Ishikawa (cell line): Measurements from ENCODE around the gene FIG4.

Experiments used
- CEBPB ChIP-seq: IDR thresholded peaks from 2 replicates; pipeline ENCODE4 v1.6.1; 2012
- CREB1 ChIP-seq: IDR thresholded peaks from 2 replicates; pipeline ENCODE4 v1.6.1; 2012; ENCODE audit warnings: low read depth
- EGR1 ChIP-seq: IDR thresholded peaks from 2 replicates; pipeline ENCODE4 v1.6.1; 2012
- EP300 ChIP-seq: IDR thresholded peaks from 2 replicates; pipeline ENCODE4 v1.6.1; 2012; ENCODE audit warnings: borderline replicate concordance
- FOXM1 ChIP-seq: IDR thresholded peaks from 2 replicates; pipeline ENCODE4 v1.6.1; 2012; ENCODE audit warnings: low read depth, borderline replicate concordance
- NFIC ChIP-seq: IDR thresholded peaks from 2 replicates; pipeline ENCODE4 v1.6.1; 2012
- RAD21 ChIP-seq: IDR thresholded peaks from 2 replicates; pipeline ENCODE4 v1.6.1; 2012; ENCODE audit warnings: low read depth
- TAF1 ChIP-seq: IDR thresholded peaks from 2 replicates; pipeline ENCODE4 v1.6.1; 2012; ENCODE audit warnings: low read depth, mild to moderate bottlenecking
- TCF12 ChIP-seq: IDR thresholded peaks from 2 replicates; pipeline ENCODE4 v1.6.1; 2012; ENCODE audit warnings: low read depth
- TEAD4 ChIP-seq: IDR thresholded peaks from 2 replicates; pipeline ENCODE4 v1.6.1; 2012
- YY1 ChIP-seq: IDR thresholded peaks from 2 replicates; pipeline ENCODE4 v1.6.1; 2012; ENCODE audit warnings: low read depth
- ZBTB7A ChIP-seq: IDR thresholded peaks from 2 replicates; pipeline ENCODE4 v1.6.1; 2012; ENCODE audit warnings: low read depth
- TF ChIP-seq, protein P1 (sequence below): IDR thresholded peaks from 2 replicates; pipeline ENCODE4 v1.6.1; 2012
- TF ChIP-seq, protein P2 (sequence below): IDR thresholded peaks from 2 replicates; pipeline ENCODE4 v1.6.1; 2012; ENCODE audit warnings: low read depth, mild to moderate bottlenecking
- TF ChIP-seq, protein P3 (sequence below): IDR thresholded peaks from 2 replicates; pipeline ENCODE4 v1.6.1; 2012

The FIG4 gene

DNA sequence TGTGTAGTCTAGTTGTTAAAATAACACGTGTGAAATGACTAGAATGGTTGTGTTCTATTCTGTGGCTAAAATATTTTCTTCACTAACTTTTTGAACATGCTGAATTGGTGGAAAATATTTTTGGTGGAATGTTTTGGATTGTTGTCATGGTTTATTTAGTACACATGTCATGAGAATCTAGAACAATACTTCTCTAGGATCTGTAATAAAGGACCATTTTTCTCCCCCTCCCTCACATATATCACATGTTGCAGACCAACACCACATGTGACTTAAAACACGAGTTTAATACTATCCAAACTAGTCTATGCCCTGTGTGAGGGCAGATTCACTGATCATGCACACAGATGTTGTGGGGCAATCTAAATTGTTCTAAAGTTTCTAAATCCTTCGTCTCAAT lies 29.2 kb downstream of the FIG4 start:
- TF ChIP-seq TEAD4 (no peak), NFIC (no peak), TAF1 (no peak)
- TF ChIP-seq, protein P1, sequence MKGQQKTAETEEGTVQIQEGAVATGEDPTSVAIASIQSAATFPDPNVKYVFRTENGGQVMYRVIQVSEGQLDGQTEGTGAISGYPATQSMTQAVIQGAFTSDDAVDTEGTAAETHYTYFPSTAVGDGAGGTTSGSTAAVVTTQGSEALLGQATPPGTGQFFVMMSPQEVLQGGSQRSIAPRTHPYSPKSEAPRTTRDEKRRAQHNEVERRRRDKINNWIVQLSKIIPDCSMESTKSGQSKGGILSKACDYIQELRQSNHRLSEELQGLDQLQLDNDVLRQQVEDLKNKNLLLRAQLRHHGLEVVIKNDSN, result no peak
- TF ChIP-seq, protein P2, sequence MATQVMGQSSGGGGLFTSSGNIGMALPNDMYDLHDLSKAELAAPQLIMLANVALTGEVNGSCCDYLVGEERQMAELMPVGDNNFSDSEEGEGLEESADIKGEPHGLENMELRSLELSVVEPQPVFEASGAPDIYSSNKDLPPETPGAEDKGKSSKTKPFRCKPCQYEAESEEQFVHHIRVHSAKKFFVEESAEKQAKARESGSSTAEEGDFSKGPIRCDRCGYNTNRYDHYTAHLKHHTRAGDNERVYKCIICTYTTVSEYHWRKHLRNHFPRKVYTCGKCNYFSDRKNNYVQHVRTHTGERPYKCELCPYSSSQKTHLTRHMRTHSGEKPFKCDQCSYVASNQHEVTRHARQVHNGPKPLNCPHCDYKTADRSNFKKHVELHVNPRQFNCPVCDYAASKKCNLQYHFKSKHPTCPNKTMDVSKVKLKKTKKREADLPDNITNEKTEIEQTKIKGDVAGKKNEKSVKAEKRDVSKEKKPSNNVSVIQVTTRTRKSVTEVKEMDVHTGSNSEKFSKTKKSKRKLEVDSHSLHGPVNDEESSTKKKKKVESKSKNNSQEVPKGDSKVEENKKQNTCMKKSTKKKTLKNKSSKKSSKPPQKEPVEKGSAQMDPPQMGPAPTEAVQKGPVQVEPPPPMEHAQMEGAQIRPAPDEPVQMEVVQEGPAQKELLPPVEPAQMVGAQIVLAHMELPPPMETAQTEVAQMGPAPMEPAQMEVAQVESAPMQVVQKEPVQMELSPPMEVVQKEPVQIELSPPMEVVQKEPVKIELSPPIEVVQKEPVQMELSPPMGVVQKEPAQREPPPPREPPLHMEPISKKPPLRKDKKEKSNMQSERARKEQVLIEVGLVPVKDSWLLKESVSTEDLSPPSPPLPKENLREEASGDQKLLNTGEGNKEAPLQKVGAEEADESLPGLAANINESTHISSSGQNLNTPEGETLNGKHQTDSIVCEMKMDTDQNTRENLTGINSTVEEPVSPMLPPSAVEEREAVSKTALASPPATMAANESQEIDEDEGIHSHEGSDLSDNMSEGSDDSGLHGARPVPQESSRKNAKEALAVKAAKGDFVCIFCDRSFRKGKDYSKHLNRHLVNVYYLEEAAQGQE, result no peak

- TF ChIP-seq, protein P3, sequence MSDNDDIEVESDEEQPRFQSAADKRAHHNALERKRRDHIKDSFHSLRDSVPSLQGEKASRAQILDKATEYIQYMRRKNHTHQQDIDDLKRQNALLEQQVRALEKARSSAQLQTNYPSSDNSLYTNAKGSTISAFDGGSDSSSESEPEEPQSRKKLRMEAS, result no peak
- no peak for TF ChIP-seq NFIC
- TF ChIP-seq EGR1, result no peak
- no peak for TF ChIP-seq CEBPB
Observed at GRCh38 chr6:109722011-109722410, 30.9 kb downstream of the FIG4 start.

DNA sequence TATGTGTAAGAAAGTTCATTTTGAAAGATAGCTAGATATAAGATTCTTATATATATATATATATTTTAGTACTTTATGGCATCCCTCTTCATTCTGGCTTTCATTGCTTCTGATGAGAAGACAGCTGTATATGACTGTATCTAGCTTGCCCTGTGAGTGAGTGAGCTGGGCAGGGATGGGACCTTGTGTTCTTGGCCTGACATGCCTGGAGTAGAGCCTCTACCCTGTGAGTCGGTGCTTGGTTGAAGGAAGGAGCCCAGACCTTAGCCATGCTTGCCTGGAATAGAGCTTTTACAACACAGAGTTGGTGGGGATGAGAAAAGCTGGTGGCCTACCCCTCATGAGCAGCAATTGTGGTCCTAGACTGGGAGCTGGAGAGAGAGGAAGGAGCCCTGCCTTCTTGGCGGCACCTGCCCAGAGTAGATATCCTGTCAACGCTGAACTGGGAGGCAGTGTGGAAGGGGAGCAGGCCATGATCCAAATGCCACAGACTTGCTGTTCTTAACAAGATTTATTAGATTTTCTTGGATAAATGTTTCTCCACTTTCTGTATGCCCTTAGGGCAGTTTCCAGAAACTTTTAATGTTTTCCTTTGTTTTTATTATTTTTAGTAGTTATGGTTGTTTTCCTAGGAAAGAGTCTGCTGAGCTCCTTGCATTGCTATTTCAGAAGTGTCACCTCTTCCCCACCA lies 31.6 kb downstream of the FIG4 start:
- TF ChIP-seq NFIC, result no peak
- TF ChIP-seq EP300, result no peak
- no peak for TF ChIP-seq YY1
- TF ChIP-seq ZBTB7A, result no peak
- no peak for TF ChIP-seq RAD21
- no peak for TF ChIP-seq TCF12
- TF ChIP-seq, protein P3, result no peak
- no peak for TF ChIP-seq TEAD4
- TF ChIP-seq, protein P1, result no peak
- no peak for TF ChIP-seq TAF1
- no peak for TF ChIP-seq FOXM1
- TF ChIP-seq, protein P2, result no peak

DNA sequence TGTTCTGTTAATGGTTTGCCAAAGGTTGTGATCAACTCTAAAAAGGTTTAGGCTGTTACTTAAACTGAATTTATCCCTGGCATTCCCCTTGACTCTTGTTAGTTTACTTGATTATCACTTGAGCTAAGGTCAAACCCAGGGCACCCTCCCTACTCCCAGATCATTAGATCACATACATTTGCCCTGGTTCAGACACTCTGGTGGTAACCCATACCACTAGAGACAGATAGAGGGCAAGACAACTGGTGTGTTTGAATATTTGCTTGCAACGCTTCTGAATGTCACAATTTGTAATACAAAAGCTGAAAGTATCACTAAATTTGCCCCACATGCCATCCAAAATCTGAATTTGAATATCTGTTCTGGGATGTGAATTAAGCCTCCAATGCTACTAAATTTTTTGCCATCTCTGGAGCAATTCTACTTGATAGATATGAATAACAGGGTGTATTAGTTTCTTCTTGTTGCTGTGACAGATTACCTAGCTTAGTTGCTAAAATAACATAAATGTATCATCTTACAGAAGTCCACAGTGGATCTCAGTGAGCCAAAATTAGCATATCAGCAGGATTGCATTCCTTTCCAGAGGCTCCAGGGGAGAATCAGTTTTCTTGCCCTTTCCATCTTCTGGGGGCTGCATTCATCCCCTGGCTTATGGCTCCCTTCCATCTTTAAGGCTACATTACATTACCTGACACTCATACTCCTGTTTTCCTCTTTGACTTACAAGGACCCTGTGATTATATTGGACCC lies 45.4 kb downstream of the FIG4 start:
- TF ChIP-seq EGR1 (no peak), FOXM1 (no peak), CREB1 (no peak), EP300 (no peak), CEBPB (no peak), YY1 (no peak), TAF1 (no peak), TCF12 (no peak), TEAD4 (no peak), ZBTB7A (no peak), NFIC (no peak), RAD21 (no peak)
- TF ChIP-seq, protein P1, result no peak
- TF ChIP-seq, protein P3, result no peak
- TF ChIP-seq, protein P2, result no peak
